ENCODE measurements around the gene PDGFB.

DNA sequence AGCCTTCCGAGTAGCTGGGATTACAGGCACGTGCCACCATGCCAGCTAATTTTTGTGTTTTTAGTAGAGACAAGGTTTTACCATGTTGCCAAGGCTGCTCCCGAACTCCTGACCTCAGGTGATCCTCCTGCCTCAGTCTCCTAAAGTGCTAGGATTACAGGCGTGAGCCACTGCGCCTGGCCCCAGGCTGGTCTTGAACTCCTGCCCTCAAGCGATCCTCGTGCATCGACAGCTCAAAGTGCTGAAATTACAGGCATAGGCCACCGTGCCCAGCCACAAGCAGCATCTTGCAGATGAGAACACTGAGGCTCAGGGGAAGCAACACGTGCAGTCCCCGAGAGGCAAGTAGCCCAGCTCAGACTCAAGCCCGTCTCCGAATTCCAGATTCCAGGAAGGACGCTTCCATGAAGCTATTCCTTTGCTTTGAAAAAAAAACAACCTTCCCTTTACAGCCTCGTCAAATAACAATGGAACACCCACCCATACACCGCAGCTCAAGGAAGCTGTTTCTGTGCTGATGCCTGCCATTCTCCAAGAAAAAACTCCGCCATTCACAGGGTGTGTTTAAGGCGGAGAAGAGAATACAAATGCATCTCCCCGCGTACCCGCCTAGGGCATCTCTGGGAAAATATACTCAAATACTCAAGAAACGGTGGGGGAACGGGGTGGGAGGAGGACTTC, 34.5 kb upstream of the PDGFB start:
- no peak for TF ChIP-seq POLR2AphosphoS5 (IDR thresholded peaks at IDR 0.05)
- no peak for TF ChIP-seq CTCF (IDR thresholded peaks at IDR 0.05)

Measured in transverse colon (tissue), 4 donors.